Upper lobe of right lung (tissue), 1 donor: ENCODE measurements around the gene CCL4. TPM values are rescaled to one million over a fixed set of nuclear protein-coding genes. Genes with fewer than 3 reads are reported as not detected.
A peak's percentile ranks its signal among the peaks of the same experiment; 100 is the strongest.

Source experiments
- ATAC-seq: fragments of 200-7000 bp; cut with Tn5 transposase; one replicate; pipeline ENCODE4 v1.9.1; 2020; ENCODE audit warnings: mild to moderate bottlenecking, moderate library complexity
- DNase-seq: peaks from one replicate; pipeline ENCODE4 v3.0.0-alpha.2; 2020
- H3K27ac ChIP-seq: fragments of 200-600 bp; one replicate; pipeline ENCODE4 v1.8.0; 2022
- H3K27me3 ChIP-seq: fragments of 200-600 bp; one replicate; pipeline ENCODE4 v1.8.0; 2022; ENCODE audit warnings: mild to moderate bottlenecking
- H3K36me3 ChIP-seq: fragments of 200-600 bp; one replicate; pipeline ENCODE4 v1.8.0; 2022
- H3K4me1 ChIP-seq: fragments of 200-600 bp; one replicate; pipeline ENCODE4 v1.8.0; 2022
- H3K4me3 ChIP-seq: fragments of 200-600 bp; one replicate; pipeline ENCODE4 v1.8.0; 2022; ENCODE audit warnings: mild to moderate bottlenecking
- H3K9me3 ChIP-seq: fragments of 200-600 bp; one replicate; pipeline ENCODE4 v1.8.0; 2022
- intact Hi-C: fragments of 100-400 bp; cut with DNase I; formaldehyde crosslinking; loops from one replicate; pipeline ENCODE4 v1.11.0; 2022
- total RNA-seq: library from RNA; stranded (reverse); fragmentation: NEBNext Ultra II Directional; extraction: Animal tissue kit (Norgen Biotek cat#: 25700); gene quantifications from one replicate; pipeline ENCODE4 v1.2.1, GENCODE V29; 2021
- TF ChIP-seq, protein P1 (sequence below): fragments of 200-600 bp; IDR thresholded peaks from one replicate; pipeline ENCODE4 v1.8.0; 2022; ENCODE audit warnings: antibody characterized with exemption
- donor health status: DM: no; HTN: yes; CAD: no; lungs with severe emphysema.

The CCL4 gene
- total RNA-seq, 1 donor from 2014 or later: 12.5 TPM

DNA sequence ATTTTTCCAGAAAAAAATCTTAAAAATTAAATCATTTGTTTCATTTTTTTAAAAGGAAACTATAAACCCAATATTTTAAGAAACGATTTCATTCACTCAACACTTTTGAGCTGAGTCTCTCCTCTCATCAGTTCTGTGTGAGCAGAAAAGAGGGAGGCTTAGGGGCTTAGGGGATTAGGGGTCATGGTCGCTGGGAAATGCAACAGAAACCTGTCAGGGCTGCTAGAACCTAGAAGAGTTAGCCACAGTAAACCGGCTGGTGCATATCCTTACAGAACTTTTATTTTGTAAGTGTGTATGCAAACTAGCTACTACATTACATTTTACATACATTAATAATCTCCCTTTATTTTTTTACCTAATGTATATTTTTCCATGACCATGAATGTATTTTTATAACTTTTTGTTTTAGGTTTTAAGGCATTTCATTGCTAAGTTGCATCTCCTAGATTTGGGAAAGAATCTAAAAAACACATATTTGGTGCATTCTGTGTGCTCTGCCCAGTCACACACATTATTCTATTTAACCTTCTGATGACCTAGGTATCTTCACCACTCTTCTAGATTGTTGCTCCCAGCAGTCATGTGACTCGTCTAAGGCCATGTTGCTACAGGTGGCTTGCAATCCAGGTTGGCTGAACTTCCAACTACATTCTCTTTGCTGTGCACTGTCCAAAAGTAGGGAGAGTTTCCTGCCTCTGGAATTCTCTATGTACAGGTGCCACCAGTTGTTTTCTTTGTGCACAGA, 48.4 kb downstream of the CCL4 start:
- no peaks in the 10 kb centered on the region for H3K36me3 ChIP-seq
- TF ChIP-seq, protein P1, sequence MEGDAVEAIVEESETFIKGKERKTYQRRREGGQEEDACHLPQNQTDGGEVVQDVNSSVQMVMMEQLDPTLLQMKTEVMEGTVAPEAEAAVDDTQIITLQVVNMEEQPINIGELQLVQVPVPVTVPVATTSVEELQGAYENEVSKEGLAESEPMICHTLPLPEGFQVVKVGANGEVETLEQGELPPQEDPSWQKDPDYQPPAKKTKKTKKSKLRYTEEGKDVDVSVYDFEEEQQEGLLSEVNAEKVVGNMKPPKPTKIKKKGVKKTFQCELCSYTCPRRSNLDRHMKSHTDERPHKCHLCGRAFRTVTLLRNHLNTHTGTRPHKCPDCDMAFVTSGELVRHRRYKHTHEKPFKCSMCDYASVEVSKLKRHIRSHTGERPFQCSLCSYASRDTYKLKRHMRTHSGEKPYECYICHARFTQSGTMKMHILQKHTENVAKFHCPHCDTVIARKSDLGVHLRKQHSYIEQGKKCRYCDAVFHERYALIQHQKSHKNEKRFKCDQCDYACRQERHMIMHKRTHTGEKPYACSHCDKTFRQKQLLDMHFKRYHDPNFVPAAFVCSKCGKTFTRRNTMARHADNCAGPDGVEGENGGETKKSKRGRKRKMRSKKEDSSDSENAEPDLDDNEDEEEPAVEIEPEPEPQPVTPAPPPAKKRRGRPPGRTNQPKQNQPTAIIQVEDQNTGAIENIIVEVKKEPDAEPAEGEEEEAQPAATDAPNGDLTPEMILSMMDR: no peak
- H3K9me3 ChIP-seq: no peaks in the 10 kb centered on the region
- ATAC-seq (no peak), DNase-seq (no peak)
- no peaks in the 10 kb centered on the region for H3K4me1 ChIP-seq
- no peak overlapping the region for H3K4me3 ChIP-seq
- intact Hi-C loops: no loop called here
- H3K27me3 ChIP-seq: no peaks in the 10 kb centered on the region
- H3K27ac ChIP-seq: no peak overlapping the region

DNA sequence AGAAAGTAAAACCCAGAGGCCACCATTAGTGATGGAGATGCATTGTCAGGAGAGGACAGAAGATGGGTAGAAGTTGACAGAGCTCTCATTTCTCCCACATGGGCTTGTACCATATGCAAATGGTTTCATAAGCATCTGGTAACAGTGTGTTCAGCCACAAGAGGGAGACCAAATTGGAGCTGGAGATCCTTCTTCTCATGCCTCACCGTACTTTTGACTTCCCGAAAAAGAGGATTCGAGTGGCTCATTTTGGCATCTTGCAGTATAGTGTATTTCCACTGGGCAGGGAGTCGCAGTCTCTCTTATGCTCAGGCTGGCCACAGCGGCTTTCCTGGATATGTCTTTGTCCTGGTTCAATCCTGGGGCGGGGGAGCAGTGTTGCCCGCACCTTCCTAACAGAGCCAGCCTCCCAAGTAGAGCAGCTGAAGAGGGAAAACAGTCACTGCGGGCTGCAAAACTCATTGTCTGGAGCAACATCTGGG, 49.1 kb downstream of the CCL4 start:
- Histone ChIP-seq H3K27me3 (no peaks in the 10 kb centered on the region), H3K4me1 (no peaks in the 10 kb centered on the region), H3K36me3 (no peaks in the 10 kb centered on the region), H3K4me3 (no peak overlapping the region), H3K9me3 (no peaks in the 10 kb centered on the region), H3K27ac (no peak overlapping the region)
- intact Hi-C loops: no loop called here
- TF ChIP-seq, protein P1: no peak
- ATAC-seq (peak; percentile 33), DNase-seq (no peak)

DNA sequence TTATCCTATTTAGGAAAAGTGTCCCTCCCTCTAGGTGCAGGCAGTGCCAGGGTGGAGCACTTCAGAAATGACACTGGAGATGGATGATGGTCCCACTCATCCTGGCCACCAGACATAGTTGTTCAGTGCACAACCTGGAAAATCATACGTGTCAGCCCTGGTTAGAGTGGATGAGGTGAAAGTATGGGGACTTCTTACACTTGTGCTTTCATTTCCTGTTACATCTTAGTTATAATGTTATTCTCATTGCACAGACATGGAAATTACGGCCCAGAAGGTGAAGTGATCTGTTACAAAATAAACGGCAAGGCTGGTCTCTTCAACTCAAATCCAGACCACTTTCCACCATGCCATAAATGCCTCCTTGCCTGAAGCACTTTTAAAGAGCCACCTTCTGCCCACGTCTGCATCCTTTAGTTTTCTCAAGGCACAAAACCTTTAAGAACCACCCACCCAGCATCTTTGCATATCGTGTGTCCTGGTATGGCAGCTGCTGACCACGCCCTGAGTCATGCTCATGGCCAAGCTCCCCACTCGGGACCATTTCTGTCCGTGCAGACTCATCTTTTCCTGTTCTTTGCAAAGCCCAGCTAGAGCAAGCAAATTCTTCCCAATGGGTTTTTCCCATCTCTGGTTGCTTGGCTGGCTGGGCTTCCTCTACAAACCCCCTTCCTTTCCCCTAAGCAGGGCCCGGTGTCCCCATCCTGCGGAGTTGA, 50.4 kb downstream of the CCL4 start:
- DNase-seq (no peak), ATAC-seq (no peak)
- no peaks in the 10 kb centered on the region for H3K4me1 ChIP-seq
- no peaks in the 10 kb centered on the region for H3K9me3 ChIP-seq
- no peaks in the 10 kb centered on the region for H3K36me3 ChIP-seq
- no peak overlapping the region for H3K27ac ChIP-seq
- TF ChIP-seq, protein P1: no peak
- intact Hi-C loops: no loop called here
- no peaks in the 10 kb centered on the region for H3K27me3 ChIP-seq
- H3K4me3 ChIP-seq: no peak overlapping the region

Other genes with a start within 250 kb of the CCL4 start
- gene HEATR9, start 234.9 kb upstream of the CCL4 start, total RNA-seq: 0.17 TPM
- gene CCL5, start 223.5 kb upstream of the CCL4 start, total RNA-seq: 22.5 TPM
- not detected for gene RDM1, start 173.1 kb upstream of the CCL4 start, total RNA-seq
- gene LYZL6, start 160.1 kb upstream of the CCL4 start, total RNA-seq: not detected
- gene CCL16, start 122.3 kb upstream of the CCL4 start, total RNA-seq: 0.58 TPM
- 110 TPM for gene CCL14, start 117.1 kb upstream of the CCL4 start, total RNA-seq
- gene CCL15, start 102.3 kb upstream of the CCL4 start, total RNA-seq: 1.3 TPM
- 26.5 TPM for gene CCL23, start 85.9 kb upstream of the CCL4 start, total RNA-seq
- 31.9 TPM for gene CCL18, start 39.6 kb upstream of the CCL4 start, total RNA-seq
- gene CCL3, start 13.7 kb upstream of the CCL4 start, total RNA-seq: 9.9 TPM
- gene TBC1D3B, start 72.8 kb downstream of the CCL4 start, total RNA-seq: 8.2 TPM
- gene CCL3L1, start 92.9 kb downstream of the CCL4 start, total RNA-seq: 0.72 TPM
- gene CCL4L2, start 107.2 kb downstream of the CCL4 start, total RNA-seq: 4.5 TPM
- 0.72 TPM for gene TBC1D3I, start 160.7 kb downstream of the CCL4 start, total RNA-seq
- not detected for gene TBC1D3G, start 220.1 kb downstream of the CCL4 start, total RNA-seq